ENCODE data around the gene ANP32E. TPM values are rescaled to one million over a fixed set of nuclear protein-coding genes. Genes with fewer than 3 reads are reported as not detected.

The ANP32E gene
- total and polyA plus RNA-seq, 4 donors: 8.8 to 41.5 (median 25.6) TPM

- Histone ChIP-seq H3K27ac (ENCODE audit: low read depth in 1 of 2, low read length in 2 of 2) (peak within 1 kb of the TSS; percentile 30), H3K4me3 (ENCODE audit: low read depth in 1 of 3, low read length in 3 of 3) (peak within 1 kb of the TSS in 1 of 3 donors; percentile 33), H3K9ac (ENCODE audit: low read depth in 1 of 2, low read length in 2 of 2) (peak within 1 kb of the TSS in 1 of 2 donors; percentile 27), H3K9me3 (ENCODE audit: control insufficient read depth in 4 of 4, low read length in 3 of 4) (no peaks in the 10 kb centered on the region), H3K4me1 (ENCODE audit: control insufficient read depth in 4 of 4, insufficient read depth in 4 of 4, low read length in 3 of 4) (peaks cover 13 to 60% (median 57%) of the 10 kb centered on the region in 4 donors), H3K27me3 (ENCODE audit: control insufficient read depth in 4 of 4, insufficient read depth in 4 of 4, low read length in 3 of 4) (no peaks in the 10 kb centered on the region), H3K36me3 (ENCODE audit: control insufficient read depth in 4 of 4, insufficient read depth in 3 of 4, low read depth in 1 of 4, low read length in 3 of 4) (no peaks in the 10 kb centered on the region)
- 28% methylated on average over 13 of the region's 13 CpGs for WGBS
- TF ChIP-seq GABPA (IDR thresholded peaks at IDR 0.05 in 1 of 2, conservative IDR thresholded peaks at IDR 0.05 in 1 of 2): no peak
- no peak for TF ChIP-seq SP1 (IDR thresholded peaks at IDR 0.05)
- TF ChIP-seq JUND (IDR thresholded peaks at IDR 0.05): no peak
- no peak for TF ChIP-seq FOXA1 (IDR thresholded peaks at IDR 0.05)
- no peak for TF ChIP-seq HNF4A (conservative IDR thresholded peaks at IDR 0.05)
- TF ChIP-seq YY1 (IDR thresholded peaks at IDR 0.05): no peak
- no peak for TF ChIP-seq EGR1 (IDR thresholded peaks at IDR 0.05; ENCODE audit: low read depth in 2 of 2)
- TF ChIP-seq TAF1 (conservative IDR thresholded peaks at IDR 0.05): no peak
- no peak for TF ChIP-seq HNF4G (IDR thresholded peaks at IDR 0.05)
- no peak for TF ChIP-seq REST (IDR thresholded peaks at IDR 0.05)
- no peak for TF ChIP-seq CTCF (IDR thresholded peaks at IDR 0.05; ENCODE audit: low read depth, low read length, missing input control)
- no peak for TF ChIP-seq FOXA2 (IDR thresholded peaks at IDR 0.05)
- TF ChIP-seq ZBTB33 (IDR thresholded peaks at IDR 0.05): no peak
- no peak for TF ChIP-seq RXRA (IDR thresholded peaks at IDR 0.05)
- no peak for TF ChIP-seq NR2F2 (IDR thresholded peaks at IDR 0.05)
- no peak for TF ChIP-seq RAD21 (IDR thresholded peaks at IDR 0.05)
- no peak for TF ChIP-seq MAX (IDR thresholded peaks at IDR 0.05)
- no peak for TF ChIP-seq ATF3 (IDR thresholded peaks at IDR 0.05)
- no peak for DNase-seq (ENCODE audit: low spot score)
Observed at GRCh38 chr1:150257624-150258585, 22.0 kb upstream of the ANP32E start, which contains the start of gene CA14. TSS of gene CA14 (plus strand) at chr1:150257774. CDS start at chr1:150258129, 355 bp downstream.

All from liver (tissue), 9 donors.